ENCODE measurements around the gene MYO9B. TPM values are rescaled to one million over a fixed set of nuclear protein-coding genes. Genes with fewer than 3 reads are reported as not detected.

The MYO9B gene
- total and polyA plus RNA-seq, 9 of the 15 experiments (the other 6 are each of a cell fraction or from before 2014, with no cell fraction given), result 2.4 to 77.6 (median 23.0) TPM

DNA sequence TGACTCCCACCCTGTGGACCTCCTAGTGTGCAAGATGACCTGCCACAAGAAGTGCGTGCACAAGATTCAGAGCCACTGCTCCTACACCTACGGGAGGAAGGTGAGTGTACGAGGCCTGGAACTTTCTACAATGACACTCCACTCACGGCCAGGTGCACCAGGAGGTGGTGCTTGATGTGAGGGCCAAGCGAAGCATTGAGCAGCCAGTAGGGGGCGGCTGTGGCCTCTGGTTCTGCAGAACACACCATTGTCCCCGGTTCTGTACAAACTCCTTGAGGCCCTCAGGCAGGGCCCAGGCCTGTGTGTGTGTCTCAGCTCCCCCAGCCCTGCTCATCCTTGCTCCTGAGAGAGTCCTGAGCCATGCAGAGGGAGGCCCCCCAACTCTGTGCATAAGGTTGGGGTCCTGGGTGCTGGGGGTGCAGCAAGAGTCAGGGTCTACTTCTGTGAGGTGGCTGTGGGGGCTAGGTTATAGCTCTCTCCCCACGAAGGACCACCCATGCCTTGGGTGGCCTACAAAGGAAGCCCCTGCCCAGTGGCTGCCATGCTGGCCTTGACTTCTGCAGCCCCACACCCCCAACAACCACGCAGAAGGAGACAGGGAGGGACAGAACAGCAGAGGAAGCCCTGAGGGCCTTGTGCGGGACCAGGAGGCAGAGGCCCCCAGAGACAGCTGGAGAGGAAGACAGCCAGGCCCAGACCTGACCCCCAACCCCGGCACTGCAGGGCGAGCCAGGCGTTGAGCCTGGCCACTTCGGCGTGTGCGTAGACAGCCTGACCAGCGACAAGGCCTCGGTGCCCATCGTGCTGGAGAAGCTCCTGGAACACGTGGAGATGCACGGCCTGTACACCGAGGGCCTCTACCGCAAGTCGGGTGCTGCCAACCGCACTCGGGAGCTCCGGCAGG lies 129.9 kb downstream of the MYO9B start (continued):
- TF ChIP-seq ATF3 (IDR thresholded peaks at IDR 0.05), result no peak
- no peak for TF ChIP-seq ATF3 (CRISPR knock-in tag; conservative IDR thresholded peaks at IDR 0.05)
- peak; percentile 38; the same call in 1 of the 2 replicates for TF ChIP-seq ZFX (CRISPR knock-in tag; IDR thresholded peaks at IDR 0.05)
- TF ChIP-seq POLR2AphosphoS5 (IDR thresholded peaks at IDR 0.05; ENCODE audit: control insufficient read depth, insufficient read depth, low read depth, low read length), result 0 out of 2 replicates have a peak, but pooled peaks have one; percentile 11
- no peak for TF ChIP-seq C11orf30 (IDR thresholded peaks at IDR 0.05; ENCODE audit: low read depth)
- no peak for TF ChIP-seq FOXK1 (CRISPR knock-in tag; IDR thresholded peaks at IDR 0.05; ENCODE audit: borderline replicate concordance)
- no peak for TF ChIP-seq MYNN (IDR thresholded peaks at IDR 0.05)
- TF ChIP-seq MYNN (CRISPR knock-in tag; IDR thresholded peaks at IDR 0.05), result no peak
- no peak for TF ChIP-seq ILK (tag; IDR thresholded peaks at IDR 0.05; ENCODE audit: borderline replicate concordance, low read depth)
- no peak for TF ChIP-seq CREB3 (tag; conservative IDR thresholded peaks at IDR 0.05; ENCODE audit: low read depth)
- TF ChIP-seq, protein P1, sequence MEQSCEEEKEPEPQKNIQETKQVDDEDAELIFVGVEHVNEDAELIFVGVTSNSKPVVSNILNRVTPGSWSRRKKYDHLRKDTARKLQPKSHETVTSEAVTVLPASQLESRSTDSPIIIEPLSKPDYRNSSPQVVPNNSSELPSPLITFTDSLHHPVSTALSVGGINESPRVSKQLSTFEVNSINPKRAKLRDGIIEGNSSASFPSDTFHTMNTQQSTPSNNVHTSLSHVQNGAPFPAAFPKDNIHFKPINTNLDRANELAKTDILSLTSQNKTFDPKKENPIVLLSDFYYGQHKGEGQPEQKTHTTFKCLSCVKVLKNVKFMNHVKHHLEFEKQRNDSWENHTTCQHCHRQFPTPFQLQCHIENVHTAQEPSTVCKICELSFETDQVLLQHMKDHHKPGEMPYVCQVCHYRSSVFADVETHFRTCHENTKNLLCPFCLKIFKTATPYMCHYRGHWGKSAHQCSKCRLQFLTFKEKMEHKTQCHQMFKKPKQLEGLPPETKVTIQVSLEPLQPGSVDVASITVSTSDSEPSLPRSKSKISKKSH (CRISPR knock-in tag; IDR thresholded peaks at IDR 0.05), result no peak
- TF ChIP-seq HDGF (IDR thresholded peaks at IDR 0.05), result 0 out of 2 replicates have a peak, but pooled peaks have one; percentile 43
- no peak for TF ChIP-seq ZNF75A (CRISPR knock-in tag; IDR thresholded peaks at IDR 0.05)
- TF ChIP-seq, protein P2, sequence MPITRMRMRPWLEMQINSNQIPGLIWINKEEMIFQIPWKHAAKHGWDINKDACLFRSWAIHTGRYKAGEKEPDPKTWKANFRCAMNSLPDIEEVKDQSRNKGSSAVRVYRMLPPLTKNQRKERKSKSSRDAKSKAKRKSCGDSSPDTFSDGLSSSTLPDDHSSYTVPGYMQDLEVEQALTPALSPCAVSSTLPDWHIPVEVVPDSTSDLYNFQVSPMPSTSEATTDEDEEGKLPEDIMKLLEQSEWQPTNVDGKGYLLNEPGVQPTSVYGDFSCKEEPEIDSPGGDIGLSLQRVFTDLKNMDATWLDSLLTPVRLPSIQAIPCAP (CRISPR knock-in tag; IDR thresholded peaks at IDR 0.05; ENCODE audit: borderline replicate concordance), result no peak
- TF ChIP-seq OTX1 (CRISPR knock-in tag; IDR thresholded peaks at IDR 0.05), result no peak
- TF ChIP-seq HNRNPL (IDR thresholded peaks at IDR 0.05; ENCODE audit: low read depth, low read length), result no peak
- TF ChIP-seq BMI1 (IDR thresholded peaks at IDR 0.05; ENCODE audit: low read length), result no peak
- no peak for TF ChIP-seq SMAD3 (CRISPR knock-in tag; conservative IDR thresholded peaks at IDR 0.05)
- no peak for TF ChIP-seq ZNF140 (CRISPR knock-in tag; IDR thresholded peaks at IDR 0.05)
- no peak for TF ChIP-seq MCM5 (IDR thresholded peaks at IDR 0.05; ENCODE audit: low read depth)
